Bronchial epithelial cell (primary cell): ENCODE data around the gene CCT3. TPM values are rescaled to one million over a fixed set of nuclear protein-coding genes. Genes with fewer than 3 reads are reported as not detected.

Source experiments
- DNase-seq: peaks from one replicate; pipeline ENCODE4 v3.0.0-alpha.2; 2010; ENCODE audit warnings: low read depth
- FAIRE-seq: peaks from 2 replicates; lab custom pipeline; 2011; peaks lifted over from hg19 to GRCh38; lab: Jason Lieb, UNC
- H3K27me3 ChIP-seq: 2 replicates; pipeline ENCODE4 v1.5.1; 2011; ENCODE audit warnings: low read length; ENCODE audit not compliant: control insufficient read depth, insufficient read depth
- H3K36me3 ChIP-seq: 2 replicates; pipeline ENCODE4 v1.5.1; 2011; ENCODE audit warnings: low read length; ENCODE audit not compliant: control insufficient read depth, insufficient read depth
- H3K4me3 ChIP-seq: 2 replicates; pipeline ENCODE4 v1.5.1; 2011; ENCODE audit warnings: mild to moderate bottlenecking, low read depth, low read length, control low read depth
- CTCF ChIP-seq: IDR thresholded peaks from 2 replicates; pipeline ENCODE4 v1.5.1; 2011; ENCODE audit warnings: mild to moderate bottlenecking, moderate library complexity, low read length, control low read depth, inconsistent platforms; ENCODE audit not compliant: insufficient read depth, severe bottlenecking
- total RNA-seq: library from RNA; depleted of rRNA; stranded (reverse); fragments of >200 nt; gene quantifications from 2 replicates; pipeline ENCODE4 v1.2.1, GENCODE V29; 2014

CCT3 gene
- total RNA-seq, 1 donor from 2014 or later: 377 TPM

- H3K4me3 ChIP-seq: no peak overlapping the region
- no peak for TF ChIP-seq CTCF
- H3K27me3 ChIP-seq: peaks cover 2% of the 10 kb centered on the region
- FAIRE-seq (no peak), DNase-seq (no peak)
- H3K36me3 ChIP-seq: no peaks in the 10 kb centered on the region
Measured at GRCh38 chr1:156378557-156378956, 40.5 kb upstream of the CCT3 start.

- TF ChIP-seq CTCF: no peak
- FAIRE-seq: no peak
- Histone ChIP-seq H3K36me3 (no peaks in the 10 kb centered on the region), H3K27me3 (peaks cover 2% of the 10 kb centered on the region), H3K4me3 (no peak overlapping the region)
- DNase-seq: no peak
Measured at GRCh38 chr1:156376958-156377919, 39.1 kb upstream of the CCT3 start.

GRCh38 chr1:156376146-156376545, 38.1 kb upstream of the CCT3 start:
- FAIRE-seq: no peak
- DNase-seq: no peak
- peaks cover 2% of the 10 kb centered on the region for H3K27me3 ChIP-seq
- H3K36me3 ChIP-seq: no peaks in the 10 kb centered on the region
- no peak for TF ChIP-seq CTCF
- no peak overlapping the region for H3K4me3 ChIP-seq

- Histone ChIP-seq H3K27me3 (peaks cover 2% of the 10 kb centered on the region), H3K4me3 (no peak overlapping the region), H3K36me3 (no peaks in the 10 kb centered on the region)
- FAIRE-seq: no peak
- DNase-seq: no peak
- TF ChIP-seq CTCF: no peak
Measured at GRCh38 chr1:156373546-156373945, 35.5 kb upstream of the CCT3 start.

GRCh38 chr1:156372876-156373275, 34.8 kb upstream of the CCT3 start:
- TF ChIP-seq CTCF: no peak
- H3K36me3 ChIP-seq: no peaks in the 10 kb centered on the region
- H3K4me3 ChIP-seq: no peak overlapping the region
- no peak for FAIRE-seq
- H3K27me3 ChIP-seq: peaks cover 2% of the 10 kb centered on the region
- DNase-seq: no peak

GRCh38 chr1:156372265-156372586, 34.1 kb upstream of the CCT3 start:
- Histone ChIP-seq H3K36me3 (no peaks in the 10 kb centered on the region), H3K27me3 (peaks cover 2% of the 10 kb centered on the region), H3K4me3 (no peak overlapping the region)
- no peak for DNase-seq
- no peak for TF ChIP-seq CTCF
- FAIRE-seq: no peak
